Stimulated activated CD8-positive, alpha-beta memory T cell treated with anti-CD3 and anti-CD28 coated beads, Interleukin-12 subunit alpha, Interleukin-12 subunit beta, amount 100 ng/mL, for 24 hours (primary cell): ENCODE data around the gene ABCF2.
A peak's percentile ranks its signal among the peaks of the same experiment; 100 is the strongest.

Experiments
- DNase-seq: peaks from one replicate; pipeline ENCODE4 v3.0.0-alpha.2; 2020; ENCODE audit errors: extremely low read depth

Gene ABCF2

DNA sequence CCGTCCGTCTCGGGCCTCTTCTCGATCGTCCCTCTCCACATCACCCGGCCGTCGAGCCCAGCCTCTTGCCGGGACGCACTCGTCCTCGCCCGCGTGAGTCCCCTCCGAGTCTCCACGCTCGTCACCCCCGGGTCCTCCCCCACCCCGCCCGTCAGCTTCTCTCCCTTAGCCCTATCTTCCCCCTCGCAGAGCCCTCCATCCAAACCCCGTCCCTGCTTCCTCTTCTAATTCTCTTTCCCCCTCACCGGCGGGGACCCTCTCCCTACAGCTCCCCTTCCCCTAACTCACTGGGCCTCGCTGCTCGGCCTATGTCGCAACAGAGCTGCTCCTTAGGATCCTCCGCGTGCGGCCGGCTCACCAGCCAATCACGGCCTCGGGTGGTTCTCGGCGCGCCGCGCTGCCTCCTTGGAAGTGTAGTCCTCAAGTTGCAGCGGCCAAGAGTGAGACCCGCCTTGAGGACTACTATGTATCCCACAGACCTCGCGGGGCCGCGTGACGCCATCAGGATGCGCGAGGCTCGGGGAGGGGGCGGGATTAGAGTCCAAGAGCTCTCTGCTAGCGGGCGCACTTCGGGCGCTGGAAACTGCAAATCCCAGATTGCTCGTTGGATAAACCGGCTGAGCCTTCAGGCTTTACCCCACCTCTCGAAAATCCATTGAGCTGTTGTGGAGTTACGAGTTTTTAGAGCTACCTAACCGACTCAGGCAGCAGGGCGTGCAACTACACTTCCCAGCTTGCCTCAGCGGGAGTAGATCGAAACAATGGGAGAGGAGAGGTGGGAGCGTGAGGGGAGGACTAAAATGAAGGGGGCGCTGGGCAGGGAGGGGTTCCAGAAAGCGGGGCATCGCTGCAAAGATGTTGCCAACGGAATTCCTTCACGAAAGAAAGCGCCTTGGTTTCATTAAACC is at the start of gene ABCF2:
ABCF2 (minus strand) TSS at position 331 of the 908 bp plus-strand sequence. CDS start 747 bp downstream, outside the sequence.
- DNase-seq = peak; percentile 91

DNA sequence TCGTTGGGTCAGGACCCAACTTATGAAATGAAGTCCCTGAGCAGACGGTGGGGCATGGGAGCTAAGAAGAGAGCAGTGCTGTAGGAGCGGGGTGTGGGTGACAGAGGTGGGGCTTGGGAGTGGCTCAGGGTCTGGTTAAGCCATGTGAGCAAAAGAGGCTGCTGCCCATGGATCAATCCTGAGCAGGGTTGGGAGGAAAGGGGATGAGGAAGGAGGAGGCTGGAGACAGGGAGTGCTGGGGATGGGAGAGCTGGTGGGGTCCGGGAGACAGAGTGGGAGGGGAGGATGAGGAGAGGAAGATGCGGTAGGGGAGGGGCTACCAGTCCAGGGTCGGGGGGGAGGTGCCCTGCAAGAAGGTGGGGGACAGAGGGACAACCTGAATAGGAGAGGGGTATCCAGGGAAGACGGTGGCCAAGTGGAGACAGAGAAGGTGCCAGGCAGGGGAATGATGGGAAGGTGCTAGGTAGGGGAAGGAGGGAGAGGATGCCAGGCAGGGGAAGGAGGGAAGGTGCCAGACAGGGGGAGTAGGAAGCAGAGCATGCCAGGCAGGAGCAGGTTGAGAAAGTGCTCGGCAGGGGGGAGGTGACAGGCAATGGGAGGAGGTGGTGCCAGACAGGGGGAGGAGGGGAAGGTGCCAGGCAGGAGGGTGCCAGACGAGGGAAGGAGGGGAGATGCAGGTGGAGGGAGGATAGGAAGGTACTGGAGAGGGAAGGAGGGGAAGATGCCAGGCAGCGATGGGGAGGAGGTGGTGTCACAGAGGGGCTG is 49.0 kb upstream of the ABCF2 start:
- DNase-seq = no peak

DNA sequence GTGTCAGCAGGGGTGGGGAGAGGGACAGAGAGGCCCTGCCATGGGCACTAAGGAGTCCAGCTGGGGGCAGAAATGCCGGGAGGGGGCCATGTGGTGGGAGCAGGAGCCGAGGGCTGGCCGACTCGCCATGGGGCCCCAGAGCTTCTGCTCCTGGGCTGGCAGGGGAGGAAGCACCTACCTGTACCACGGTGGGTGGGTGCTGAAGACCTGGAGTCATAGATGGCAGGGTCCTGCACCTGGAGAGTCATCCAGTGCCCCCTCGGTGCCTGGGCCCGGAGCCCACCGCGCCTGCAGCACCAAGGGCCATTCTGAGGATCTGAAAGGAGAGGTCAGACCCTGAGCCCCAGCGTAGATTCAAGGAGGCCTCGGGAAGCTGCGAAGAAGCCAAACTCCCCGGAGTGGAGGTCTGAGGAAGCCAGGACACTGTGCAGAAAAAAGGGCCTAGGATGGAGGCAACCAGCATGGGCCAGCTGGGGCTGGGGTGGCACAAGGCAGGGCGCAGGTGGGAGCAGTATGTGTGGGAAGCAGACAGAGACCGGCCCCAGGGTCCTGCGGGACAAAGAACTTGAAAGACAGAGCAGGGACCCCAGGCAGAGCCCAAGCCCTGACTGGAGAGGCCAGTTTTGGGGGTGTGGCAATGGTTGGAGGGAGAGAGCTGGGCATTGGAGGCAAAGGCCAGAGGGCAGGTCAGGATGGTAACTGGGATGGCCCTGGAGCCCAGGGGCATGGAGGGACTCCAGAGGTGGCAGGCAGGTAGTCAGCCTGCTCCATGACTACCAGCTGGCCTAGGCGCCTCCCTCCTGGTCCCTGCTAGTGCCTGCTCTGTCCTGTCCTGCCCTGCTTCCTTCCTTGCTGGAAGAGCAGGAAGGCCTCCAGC is 48.2 kb upstream of the ABCF2 start:
- DNase-seq = no peak

DNA sequence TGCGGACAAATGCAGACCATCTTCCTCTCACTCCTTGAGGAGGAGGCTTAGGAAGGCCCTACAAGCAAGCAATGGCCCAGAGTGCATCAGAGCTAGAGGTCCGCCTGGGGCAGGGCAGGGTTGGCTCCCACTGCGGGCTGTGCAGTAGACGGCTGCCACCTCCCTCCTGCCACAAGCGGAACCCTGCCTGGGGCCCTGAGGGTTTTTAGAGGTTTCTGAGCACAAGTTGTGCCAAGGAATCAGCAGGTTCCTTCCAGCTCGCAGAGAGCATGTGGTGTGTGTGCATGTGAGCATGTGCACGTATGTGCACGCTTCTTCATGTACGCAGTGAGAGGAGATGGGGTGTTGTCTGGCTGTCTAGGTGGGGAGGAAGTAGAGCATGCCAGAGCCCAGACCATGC is 47.4 kb upstream of the ABCF2 start:
- no peak for DNase-seq

DNA sequence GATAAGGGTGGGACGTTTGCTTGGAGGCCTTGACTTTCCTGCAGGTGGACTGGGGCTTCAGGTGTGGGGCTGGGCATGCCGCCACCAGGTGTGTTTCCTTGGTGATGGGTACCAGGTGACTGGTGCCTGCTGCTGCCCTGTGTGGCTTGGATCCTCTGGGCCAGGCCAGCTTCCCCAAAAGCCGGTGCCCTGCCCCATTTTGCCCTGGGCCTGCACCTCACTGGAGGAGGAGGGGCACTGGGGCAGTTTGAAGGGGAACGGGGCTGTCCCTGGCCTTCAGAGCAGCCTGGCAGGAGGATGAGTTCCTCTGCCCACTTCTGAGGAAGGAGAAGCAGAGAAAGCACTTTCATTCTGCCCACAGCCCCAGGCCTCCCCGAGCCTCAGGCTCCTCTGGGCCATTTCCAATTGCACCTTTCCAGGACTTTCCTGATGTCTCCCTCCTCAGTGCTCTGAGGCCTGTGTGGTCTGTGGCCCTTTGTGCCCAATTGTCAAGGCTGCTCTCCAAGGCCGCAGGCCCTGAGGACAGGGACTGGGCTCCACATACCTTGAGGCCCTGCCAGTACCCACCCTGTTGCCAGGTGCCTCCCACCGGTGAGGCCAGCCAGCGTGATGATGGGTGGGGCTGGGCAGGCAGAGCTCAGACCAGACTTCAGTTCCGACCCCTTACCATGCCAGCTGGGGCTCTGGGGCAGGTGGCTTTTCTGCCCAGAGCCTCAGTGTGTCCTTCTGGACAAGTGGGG is 46.8 kb upstream of the ABCF2 start:
- no peak for DNase-seq

DNA sequence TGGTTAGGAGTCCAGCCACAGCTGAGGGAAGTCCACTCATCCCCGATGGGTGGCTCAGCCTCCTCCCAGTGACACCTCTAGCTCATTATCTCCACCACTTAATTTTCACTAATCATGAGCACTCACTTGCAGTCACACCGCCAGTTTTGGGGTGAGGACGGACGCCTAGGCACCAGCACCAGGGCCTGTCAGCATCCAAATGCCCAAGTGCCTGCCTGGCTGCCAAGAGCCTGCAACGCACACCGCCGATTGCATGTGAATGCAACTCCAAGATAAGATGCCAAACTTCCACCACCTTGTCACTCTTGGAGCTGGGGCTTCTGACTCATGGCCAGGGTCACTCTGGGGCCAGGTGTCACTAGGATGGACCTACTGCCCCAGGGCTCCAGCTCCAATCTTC is 45.9 kb upstream of the ABCF2 start:
- DNase-seq = no peak

DNA sequence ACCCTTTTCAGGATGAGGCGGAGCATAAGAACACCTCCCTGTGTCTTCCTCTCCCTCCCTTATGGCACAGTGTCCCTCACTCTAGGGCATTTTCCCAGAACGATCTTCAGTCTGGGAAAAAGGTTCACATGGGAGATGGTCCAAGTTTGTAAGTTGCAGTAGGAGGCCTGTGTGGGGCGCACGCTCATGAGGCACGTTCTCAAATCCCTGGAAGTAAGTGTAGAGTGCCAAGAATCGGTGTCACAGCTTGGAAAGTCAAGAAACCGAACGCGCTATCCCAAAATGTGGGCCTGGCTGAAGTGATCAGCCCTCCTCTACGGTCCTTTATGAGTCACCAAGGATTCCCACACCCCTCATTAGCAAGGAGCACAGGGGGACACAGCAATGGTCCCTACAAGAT is 45.4 kb upstream of the ABCF2 start:
- DNase-seq = no peak

DNA sequence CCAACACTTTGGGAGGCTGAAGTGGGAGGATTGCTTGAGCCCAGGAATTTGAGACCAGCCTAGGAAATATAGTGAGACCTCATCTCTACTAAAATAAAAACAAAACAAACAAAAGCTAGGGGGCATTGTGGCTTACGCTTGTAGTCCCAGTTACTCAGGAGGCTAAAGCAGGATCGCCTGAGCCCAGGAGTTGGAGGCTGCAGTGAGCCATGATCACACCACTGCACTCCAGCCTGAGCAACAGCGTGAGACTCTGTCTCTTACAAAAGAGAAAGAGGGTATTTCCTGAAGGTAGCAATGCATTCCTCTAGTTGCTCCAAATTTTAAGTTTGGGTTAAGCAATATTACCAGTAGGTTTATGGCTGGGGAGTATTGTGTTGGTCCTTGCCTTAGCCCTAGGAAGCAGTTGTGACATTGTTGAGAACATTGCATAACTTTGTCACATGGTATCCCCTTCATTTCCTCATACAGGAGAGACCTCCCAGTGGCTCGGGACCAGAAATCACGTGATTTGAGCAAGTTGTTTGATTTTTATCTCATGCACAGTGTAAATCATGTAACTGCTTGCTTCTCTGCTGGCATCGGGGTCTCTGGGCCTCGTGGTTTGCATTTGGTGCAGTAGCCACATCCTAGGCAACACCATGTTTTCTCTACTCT is 44.8 kb upstream of the ABCF2 start:
- DNase-seq = no peak

DNA sequence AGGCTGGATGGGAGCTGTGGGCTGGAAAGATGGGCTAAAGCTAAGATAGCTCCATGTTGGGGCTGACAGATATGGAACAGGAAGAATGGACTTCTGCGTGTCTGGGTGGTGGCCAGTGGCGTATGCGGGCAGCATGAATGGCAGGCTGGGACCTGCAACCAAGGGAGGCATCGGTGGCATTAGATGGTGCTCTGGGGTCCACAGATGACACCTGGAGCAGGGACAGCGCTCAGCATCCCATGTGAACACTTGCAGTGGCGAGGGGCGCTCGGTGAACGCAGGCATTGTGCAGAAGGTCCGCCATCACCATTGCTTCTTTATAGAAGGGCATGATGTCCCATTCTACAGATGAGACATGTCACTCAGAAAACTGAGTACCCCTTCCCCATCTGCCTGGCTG is 42.5 kb upstream of the ABCF2 start:
- no peak for DNase-seq

DNA sequence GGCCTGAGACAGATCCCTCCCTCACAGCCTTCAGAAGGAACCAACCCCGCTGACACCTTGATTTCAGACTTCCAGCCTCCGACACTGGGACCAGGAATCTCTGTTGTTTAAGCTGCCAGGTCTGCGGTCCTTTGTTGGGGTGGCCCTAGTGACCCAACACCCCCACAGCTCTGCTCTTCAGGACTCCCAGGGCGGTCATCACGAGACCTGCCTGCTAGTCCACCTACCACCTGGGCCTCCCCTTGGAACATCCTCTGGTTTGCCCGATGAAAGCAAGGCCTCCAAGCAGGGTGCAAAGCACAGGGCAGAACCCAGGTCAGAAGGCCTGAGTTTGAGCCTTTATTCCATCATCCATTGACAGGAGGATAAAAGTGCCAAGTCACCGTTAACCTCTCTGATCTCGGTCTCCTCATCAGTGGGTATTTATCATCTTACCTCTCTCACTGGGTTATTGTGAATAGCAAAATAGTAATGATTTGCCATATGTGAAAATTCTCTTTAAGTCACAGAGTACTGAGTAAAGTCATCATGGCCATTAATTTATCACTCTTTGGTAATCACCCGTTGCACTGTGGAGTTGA is 38.4 kb upstream of the ABCF2 start:
- DNase-seq = no peak

DNA sequence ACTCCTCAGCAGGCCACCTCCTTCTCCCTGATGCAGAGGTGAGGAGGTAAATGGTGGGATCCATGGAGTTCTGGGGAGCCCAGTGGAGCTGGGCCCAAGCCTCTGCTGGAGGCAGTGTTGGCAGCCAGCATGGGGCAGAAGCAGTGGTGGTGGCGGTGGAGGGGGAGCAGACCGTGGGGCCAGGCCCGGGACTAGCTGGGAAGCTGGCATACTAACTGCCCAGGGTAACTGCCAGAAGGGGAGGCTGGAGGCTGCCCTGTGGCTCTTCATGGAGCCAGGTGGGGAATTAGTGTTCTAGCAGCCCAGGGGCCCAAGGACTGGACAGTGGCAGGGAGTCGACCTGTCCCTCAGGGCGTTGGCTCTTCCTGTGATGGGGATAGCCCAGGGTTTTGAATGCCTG is 37.6 kb upstream of the ABCF2 start:
- no peak for DNase-seq

DNA sequence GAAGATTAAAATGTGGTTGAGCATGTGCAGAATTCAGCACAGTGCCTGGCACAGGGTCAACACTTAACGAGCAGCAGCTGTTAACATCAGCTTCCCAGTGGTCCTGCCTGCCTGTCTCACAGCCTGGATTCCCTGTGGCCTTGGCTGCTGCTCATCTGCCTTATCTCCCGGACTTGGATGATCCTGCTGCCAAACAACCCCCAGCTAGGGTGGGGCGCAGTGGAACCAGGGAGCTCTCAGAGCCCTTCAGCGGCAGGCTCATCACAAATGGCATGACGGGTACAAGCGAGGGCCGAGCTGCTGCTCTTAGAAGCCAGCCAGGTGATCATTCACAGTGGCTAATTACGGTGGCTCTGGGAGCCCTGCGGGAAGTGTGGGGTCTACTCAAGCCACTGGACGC is 34.5 kb upstream of the ABCF2 start:
- DNase-seq = no peak

DNA sequence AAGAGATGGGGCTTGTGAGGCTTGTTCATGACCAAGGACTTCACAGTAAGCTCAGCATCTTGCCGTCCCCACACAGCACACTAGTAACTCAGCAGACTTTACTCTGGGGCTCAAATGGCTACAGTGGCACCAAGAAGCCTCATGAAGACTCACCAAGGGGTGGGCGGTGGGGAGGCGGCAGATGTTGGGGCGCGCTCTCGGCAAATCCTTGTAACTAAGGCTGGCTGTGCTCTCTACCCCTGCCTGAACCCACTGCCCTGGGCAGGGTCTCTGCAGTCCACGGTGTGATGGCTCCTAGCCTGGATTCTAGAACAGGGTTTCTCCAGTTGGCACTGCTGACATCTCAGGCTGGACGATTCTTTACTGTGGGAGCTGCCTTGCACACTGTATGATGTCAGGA is 33.9 kb upstream of the ABCF2 start:
- DNase-seq = no peak

DNA sequence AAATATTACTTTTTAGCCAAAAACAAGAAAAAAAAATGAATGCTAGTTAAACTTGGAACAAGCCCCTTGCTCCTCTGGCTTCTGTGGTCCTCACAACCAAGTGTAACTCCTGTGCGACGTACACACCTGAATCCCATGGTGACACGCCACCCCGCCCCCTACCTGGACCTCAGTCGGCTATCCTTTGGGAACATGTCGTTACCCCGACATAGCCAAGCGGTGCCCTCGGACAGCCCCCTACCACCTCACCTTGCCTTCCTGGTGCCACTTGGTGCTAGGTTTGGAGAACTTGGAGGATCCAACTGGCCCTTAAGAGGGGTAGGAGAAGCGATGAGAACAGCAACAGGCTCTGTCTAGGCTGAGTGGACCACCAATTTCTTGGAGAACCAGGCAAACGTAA is 33.5 kb upstream of the ABCF2 start:
- DNase-seq = no peak

DNA sequence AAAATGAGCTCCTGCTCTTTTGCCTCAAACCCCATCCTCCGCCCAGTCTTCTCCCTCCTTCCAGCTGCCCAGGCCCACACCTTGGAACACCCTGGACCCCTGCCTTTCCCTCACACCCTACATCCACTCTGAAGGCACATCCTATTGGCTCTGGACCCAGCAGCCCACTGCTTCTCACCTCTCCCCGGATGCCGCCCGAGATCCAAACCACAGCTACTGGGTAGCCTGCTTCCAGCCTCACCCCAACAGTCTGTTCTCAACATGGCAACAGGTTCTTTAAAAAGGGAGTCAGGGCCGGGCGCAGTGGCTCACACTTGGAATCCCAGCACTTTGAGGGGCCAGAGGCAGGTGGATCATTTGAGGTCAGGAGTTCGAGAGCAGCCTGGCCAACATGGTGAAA is 31.0 kb upstream of the ABCF2 start:
- DNase-seq = no peak

DNA sequence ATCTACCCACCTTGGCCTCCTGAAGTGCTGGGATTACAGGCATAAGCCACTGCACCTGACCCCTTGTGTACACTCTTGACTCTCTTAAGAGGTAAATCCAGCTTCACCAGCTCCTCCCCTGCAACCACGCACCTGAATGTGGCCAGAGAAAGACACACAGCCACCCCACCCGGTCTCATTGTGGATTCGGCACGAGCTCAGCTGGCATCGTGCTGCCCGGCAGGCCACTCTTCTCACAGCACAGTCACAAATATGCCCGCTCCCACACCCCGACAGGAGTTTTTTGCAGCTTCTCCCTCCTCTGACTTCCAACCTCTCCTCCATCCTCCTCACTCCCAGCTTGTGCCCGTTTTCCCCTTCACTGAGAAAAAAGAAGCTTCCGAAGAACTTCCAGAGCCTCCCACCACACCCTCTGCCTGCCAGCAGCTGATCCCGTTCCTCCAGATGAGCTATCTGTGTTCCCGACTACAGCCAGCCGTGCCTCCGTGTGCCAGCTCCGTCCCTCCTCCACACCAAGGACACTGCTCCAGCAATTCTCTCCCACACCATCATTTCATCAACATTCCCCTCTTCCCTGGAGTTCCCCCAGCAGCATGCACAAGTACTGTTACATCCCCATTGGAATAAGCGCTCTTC is 29.5 kb upstream of the ABCF2 start:
- DNase-seq = no peak

DNA sequence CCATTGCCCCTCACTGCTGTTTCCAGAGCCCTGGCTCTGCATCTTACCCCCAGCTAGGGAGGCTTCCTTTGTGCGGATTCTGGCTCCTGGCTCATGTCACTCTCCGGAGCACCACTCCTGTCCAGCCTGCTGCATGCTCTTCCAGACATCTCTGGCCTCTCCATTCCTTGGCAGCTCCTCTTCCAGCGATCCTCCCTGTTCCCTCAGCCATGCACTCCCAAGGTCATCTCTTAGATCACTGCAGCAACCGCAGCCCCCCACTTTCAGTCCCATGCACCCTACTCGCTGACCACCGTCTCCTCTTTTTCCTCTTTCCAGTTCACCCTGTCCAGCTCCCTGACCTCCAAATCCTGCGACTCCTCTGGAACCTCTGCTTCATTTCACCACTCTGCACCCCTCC is 28.4 kb upstream of the ABCF2 start:
- no peak for DNase-seq

DNA sequence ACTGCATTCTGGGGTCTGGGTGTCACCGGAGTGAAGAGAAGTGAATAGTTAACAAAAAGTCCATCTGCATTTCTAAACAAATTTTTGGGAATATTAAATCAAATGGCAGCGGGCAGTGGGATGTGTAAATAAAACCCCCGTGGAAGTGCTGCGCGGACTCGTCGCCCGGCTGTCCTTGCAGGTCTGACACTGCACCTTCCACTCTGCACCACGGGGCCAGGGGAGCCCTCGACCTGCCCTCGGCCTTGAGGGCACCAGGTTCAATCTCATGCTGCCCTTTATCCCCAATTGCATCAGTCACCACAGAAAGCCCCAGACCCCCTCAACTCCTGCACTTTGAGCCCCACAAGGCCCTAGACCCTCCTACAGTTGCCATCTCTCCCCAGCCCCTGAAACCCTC is 27.8 kb upstream of the ABCF2 start:
- DNase-seq = no peak

DNA sequence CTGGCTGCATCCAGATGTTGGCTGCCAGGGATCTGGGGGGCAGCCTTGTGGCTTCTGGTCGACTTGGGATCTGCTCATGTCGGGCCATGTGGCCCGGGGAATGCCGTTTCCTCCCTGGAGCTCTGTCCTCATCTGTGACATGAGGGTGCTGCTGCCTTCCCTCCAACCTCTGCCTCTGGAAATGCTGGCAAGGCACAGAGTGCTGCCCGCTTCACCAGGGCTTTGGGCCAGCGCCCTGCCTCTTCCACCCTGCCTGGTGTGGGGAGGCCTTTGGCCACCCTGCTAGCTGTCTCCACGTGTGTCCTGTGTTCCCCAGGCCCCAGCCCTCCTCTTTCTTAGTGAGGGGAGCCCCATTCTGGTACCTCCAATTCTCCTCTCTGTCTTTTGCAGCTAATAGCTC is 27.3 kb upstream of the ABCF2 start:
- no peak for DNase-seq
